GM12891 (cell line): ENCODE results near the gene SLC39A13.

Source experiments
- DNase-seq: peaks from one replicate; pipeline ENCODE4 v3.0.0; 2011; ENCODE audit warnings: low spot score; ENCODE audit not compliant: insufficient read length
- FAIRE-seq: peaks from 2 replicates; lab custom pipeline; 2011; peaks lifted over from hg19 to GRCh38; lab: Jason Lieb, UNC
- PAX5 ChIP-seq: IDR thresholded peaks from 2 replicates; pipeline ENCODE4 v1.6.1; 2011; ENCODE audit warnings: low read length, moderate library complexity, mild to moderate bottlenecking; ENCODE audit not compliant: insufficient read depth, severe bottlenecking
- POLR2A ChIP-seq: IDR thresholded peaks from 2 replicates; pipeline ENCODE4 v1.6.1; 2011; ENCODE audit warnings: low read depth, low read length, control low read depth
- POLR2AphosphoS5 ChIP-seq: IDR thresholded peaks from 2 replicates; pipeline ENCODE4 v1.6.1; 2011; ENCODE audit warnings: low read depth, low read length, control low read depth
- POU2F2 ChIP-seq: IDR thresholded peaks from 2 replicates; pipeline ENCODE4 v1.6.1; 2011; ENCODE audit warnings: low read depth, mild to moderate bottlenecking, control low read depth, low read length, moderate library complexity
- SPI1 ChIP-seq: IDR thresholded peaks from 2 replicates; pipeline ENCODE4 v1.6.1; 2011; ENCODE audit warnings: low read depth, low read length, control low read depth
- TAF1 ChIP-seq: IDR thresholded peaks from 2 replicates; pipeline ENCODE4 v1.6.1; 2011; ENCODE audit warnings: low read depth, low read length, control low read depth

The SLC39A13 gene

GRCh38 chr11:47454258-47454671, 45.9 kb downstream of the SLC39A13 start:
- DNase-seq, result peak; percentile 55
- peak; percentile 71 for FAIRE-seq
- TF ChIP-seq SPI1, result peak; percentile 36

DNA sequence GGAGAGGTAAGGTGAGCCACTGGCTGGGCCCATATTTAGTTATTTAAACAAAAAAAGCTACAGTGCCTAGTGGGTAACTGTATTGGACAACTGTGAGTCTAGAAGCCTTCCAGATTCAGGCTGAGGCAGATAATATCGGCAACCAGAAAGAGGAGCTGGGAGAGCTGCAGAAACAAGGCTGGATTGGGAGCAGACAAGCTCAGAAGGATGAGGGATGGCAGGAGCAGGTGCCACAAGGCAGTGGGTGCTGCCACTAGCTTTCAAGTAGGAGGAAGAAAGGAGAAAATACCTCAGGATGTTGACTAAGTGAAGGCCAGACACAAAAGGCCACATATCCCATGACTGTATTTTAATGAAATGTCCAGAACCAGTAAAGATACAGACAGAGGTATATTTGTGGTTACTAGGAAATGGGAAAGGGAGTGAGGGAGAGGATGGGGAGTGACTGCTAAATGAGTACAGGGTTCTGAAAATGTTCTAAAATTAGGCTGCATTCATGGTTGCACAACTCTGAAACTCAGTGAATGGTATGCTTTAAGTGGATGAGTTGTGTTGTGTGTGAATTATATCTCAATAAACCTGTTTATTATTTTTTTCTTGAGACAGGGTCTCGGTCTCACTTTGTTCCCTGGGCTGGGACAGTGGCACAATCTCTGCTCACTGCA, 52.3 kb downstream of the SLC39A13 start:
- FAIRE-seq (no peak), DNase-seq (no peak)
- TF ChIP-seq POLR2A (no peak), TAF1 (no peak), POU2F2 (no peak), POLR2AphosphoS5 (no peak), PAX5 (no peak), SPI1 (no peak)

DNA sequence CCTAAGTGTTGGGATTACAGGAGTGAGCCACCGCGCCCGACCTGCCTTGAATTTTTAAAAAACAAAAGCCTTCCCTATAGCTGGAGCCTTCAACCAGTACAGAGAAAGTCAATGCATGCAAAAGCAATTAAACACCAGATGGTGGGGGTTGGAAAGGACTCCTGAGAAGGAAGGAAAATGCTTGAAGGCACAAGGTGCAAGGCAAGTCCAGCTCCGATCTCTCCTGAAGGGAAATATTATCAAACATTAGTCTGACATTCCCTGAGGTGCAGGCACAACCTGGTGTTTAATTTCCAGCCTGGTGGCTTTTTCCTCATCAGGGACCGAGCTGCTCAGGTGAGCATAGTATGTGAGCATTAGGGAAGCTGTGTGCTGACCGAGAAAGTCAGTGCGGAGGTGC, 53.5 kb downstream of the SLC39A13 start:
- DNase-seq, result no peak
- TF ChIP-seq PAX5 (no peak), POLR2AphosphoS5 (no peak), TAF1 (no peak), POU2F2 (no peak), SPI1 (no peak), POLR2A (no peak)
- no peak for FAIRE-seq

DNA sequence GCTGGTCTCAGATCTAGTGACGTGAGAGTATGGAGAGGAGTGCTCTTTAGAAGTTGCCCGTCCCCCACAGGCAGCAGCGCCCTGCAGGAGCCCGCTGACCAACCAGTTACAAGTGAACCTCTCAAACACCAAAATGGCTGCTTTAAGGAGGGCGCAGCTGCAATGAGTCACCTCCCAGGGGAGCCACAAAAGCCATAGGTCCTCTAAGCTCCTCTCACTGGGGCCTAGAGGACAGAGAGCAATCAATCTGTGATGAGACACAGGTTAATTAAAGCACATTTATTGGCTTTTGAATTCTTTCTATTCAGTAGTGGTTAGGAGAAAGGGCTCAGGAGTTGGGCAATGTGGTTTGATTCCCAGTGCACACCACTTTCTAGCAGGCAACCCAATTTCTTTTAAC, 56.1 kb downstream of the SLC39A13 start:
- TF ChIP-seq TAF1, result no peak
- no peak for TF ChIP-seq POLR2A
- TF ChIP-seq SPI1, result no peak
- no peak for TF ChIP-seq POLR2AphosphoS5
- TF ChIP-seq PAX5, result no peak
- TF ChIP-seq POU2F2, result no peak
- FAIRE-seq, result no peak
- DNase-seq, result no peak
